Epithelial cell of proximal tubule (primary cell): Measurements from ENCODE around the gene NFYC. TPM values are rescaled to one million over a fixed set of nuclear protein-coding genes. Genes with fewer than 3 reads are reported as not detected.
A peak's percentile ranks its signal among the peaks of the same experiment; 100 is the strongest.

Experiments
- DNase-seq: peaks from one replicate; pipeline ENCODE4 v3.0.0-alpha.2; 2011; ENCODE audit warnings: low read depth
- H3K4me3 ChIP-seq: 2 replicates; pipeline ENCODE4 v1.5.1; 2011; ENCODE audit warnings: low read depth, mild to moderate bottlenecking, low read length
- total RNA-seq: library from RNA; depleted of rRNA; stranded (reverse); fragments of >200 nt; gene quantifications from 2 replicates; pipeline ENCODE4 v1.2.3, GENCODE V29; 2015
- TF ChIP-seq, protein P1 (sequence below): conservative IDR thresholded peaks from 2 replicates; pipeline ENCODE4 v1.5.1; 2012; ENCODE audit warnings: low read depth, mild to moderate bottlenecking, low read length

NFYC gene
- total RNA-seq, 1 donor from 2014 or later: 50.5 TPM

- peak overlapping the region; percentile 60 for H3K4me3 ChIP-seq
- DNase-seq: no peak
- TF ChIP-seq, protein P1, sequence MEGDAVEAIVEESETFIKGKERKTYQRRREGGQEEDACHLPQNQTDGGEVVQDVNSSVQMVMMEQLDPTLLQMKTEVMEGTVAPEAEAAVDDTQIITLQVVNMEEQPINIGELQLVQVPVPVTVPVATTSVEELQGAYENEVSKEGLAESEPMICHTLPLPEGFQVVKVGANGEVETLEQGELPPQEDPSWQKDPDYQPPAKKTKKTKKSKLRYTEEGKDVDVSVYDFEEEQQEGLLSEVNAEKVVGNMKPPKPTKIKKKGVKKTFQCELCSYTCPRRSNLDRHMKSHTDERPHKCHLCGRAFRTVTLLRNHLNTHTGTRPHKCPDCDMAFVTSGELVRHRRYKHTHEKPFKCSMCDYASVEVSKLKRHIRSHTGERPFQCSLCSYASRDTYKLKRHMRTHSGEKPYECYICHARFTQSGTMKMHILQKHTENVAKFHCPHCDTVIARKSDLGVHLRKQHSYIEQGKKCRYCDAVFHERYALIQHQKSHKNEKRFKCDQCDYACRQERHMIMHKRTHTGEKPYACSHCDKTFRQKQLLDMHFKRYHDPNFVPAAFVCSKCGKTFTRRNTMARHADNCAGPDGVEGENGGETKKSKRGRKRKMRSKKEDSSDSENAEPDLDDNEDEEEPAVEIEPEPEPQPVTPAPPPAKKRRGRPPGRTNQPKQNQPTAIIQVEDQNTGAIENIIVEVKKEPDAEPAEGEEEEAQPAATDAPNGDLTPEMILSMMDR: no peak
Measured at GRCh38 chr1:40664791-40665190, 26.7 kb upstream of the NFYC start.

DNA sequence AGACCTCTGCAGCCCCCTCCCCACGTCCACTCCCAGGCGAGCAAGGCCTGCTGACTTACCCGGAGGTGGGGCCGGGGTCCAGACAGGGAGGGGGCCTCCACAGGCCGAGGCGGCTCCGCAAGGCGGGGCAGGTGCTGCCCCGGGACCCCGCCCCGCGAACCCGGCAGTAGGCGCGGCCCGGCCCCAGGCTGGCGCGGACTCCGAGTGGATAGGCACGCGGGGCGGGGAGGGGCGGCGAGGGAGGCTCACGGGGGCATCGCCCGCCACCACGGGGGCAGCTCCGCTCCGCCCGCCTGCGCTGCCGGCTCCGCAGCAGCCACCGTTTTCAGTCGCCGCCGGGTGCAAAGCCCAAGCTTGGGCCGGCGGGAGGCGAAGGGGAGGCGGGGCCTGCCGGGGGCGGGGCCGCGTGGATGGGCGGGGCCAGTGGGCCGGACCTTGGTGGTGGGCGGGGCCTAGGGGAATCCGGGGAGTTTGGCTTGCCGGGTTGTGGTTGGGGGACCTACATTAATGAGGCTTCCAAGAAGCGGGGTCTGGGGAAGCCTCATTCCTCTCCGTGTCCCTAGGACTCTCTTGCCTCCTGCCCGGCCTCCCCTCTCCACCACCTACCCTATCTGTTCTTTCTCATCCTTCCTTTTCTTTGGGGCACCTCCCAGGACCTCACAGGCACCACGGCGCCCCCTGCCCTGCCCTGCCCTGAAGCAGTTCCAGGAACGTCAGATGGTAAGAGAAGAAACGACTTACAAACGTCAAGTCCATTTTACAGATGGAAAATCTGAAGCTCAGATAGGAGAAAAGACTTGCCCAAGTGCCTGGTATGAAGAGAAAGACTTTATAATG is 26.0 kb upstream of the NFYC start, which contains the start of gene RIMS3:
Gene RIMS3, minus strand, starts transcription at position 348 of the 837 bp plus-strand sequence. CDS start 23,757 bp downstream, outside the sequence.
- no peak for DNase-seq
- TF ChIP-seq, protein P1: peak; percentile 24
- peak within 1 kb of the TSS; percentile 60 for H3K4me3 ChIP-seq

DNA sequence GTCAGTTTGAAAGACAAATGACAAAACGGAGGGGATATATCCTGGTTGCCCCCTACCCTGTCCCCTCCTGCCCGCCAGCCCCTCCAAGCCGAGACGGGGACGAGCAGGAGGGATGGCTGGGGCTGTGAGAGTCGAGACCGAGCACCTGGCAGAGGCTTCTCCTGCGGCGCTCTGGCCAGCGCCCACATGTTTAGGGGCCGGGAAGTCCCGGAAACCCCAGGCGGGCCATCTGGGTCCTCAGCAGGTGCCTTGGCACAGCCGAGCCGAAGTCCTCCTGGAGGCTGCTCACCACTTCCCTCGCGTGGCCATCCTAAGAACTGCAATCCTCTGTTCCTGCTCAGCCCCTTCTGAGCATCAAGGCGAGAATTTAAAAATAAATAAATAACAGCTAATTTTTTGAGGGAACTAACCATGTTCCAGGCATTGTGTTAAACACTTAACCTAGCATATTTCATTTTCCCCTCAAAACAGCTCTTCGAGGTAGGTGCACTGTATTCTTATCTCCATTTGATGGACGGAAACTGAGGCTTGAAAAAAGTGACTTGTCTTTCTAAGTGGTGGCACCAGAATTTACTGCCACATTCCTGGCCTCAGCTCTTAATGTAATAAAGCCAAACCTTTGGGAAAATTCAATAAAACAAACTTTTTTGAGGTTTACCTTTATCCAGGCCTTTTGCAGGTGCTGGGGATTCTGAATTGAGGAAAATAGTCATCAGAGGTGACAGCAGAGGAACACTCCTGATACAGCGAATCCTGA is 22.6 kb upstream of the NFYC start:
- H3K4me3 ChIP-seq: peak overlapping the region; percentile 18
- no peak for DNase-seq
- TF ChIP-seq, protein P1: peak; percentile 96

DNA sequence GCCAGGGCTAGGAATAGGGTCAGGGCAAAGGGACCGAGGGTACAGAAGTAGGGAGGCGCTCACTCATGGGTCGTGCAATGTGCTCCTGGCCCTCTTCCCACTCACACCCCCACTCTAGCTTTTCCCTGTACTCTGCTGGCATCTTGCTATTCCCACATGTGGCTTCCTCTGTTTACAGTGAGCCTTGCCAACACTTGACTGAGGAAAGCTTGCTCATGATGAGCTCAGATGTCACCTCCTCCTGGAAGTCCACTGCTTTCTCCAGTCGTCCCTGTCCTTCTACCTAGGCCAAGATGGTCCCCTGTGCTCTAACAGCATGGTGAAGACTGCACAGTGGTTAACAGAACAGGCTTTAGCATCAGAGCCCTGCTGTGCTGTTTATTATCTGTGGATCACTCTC is 18.1 kb upstream of the NFYC start:
- TF ChIP-seq, protein P1: no peak
- no peak for DNase-seq
- no peak overlapping the region for H3K4me3 ChIP-seq

- no peak overlapping the region for H3K4me3 ChIP-seq
- TF ChIP-seq, protein P1: no peak
- no peak for DNase-seq
Measured at GRCh38 chr1:40676501-40676900, 15.0 kb upstream of the NFYC start.

GRCh38 chr1:40679165-40679953 is 12.1 kb upstream of the NFYC start:
- DNase-seq: no peak
- H3K4me3 ChIP-seq: no peak overlapping the region
- TF ChIP-seq, protein P1: no peak
